K562 (cell line): ENCODE measurements around the gene ZNF74. TPM values are rescaled to one million over a fixed set of nuclear protein-coding genes. Genes with fewer than 3 reads are reported as not detected.

ENCODE experiments used
- BCOR ChIP-seq: fragments of 450-650 bp; IDR thresholded peaks from 2 replicates; pipeline ENCODE4 v1.6.1; 2016
- GATAD2B ChIP-seq: fragments of 450-650 bp; IDR thresholded peaks from 2 replicates; pipeline ENCODE4 v1.6.1; 2017; ENCODE audit warnings: mild to moderate bottlenecking, borderline replicate concordance
- HBP1 ChIP-seq: fragments of 450-650 bp; formaldehyde crosslinking; IDR thresholded peaks from 2 replicates; pipeline ENCODE4 v1.4.0; 2022; ENCODE audit warnings: missing genetic modification characterization
- HOMEZ ChIP-seq: fragments of 250-450 bp; sonication (Bioruptor Pico); IDR thresholded peaks from 2 replicates; pipeline ENCODE4 v1.4.0; 2020; ENCODE audit warnings: mild to moderate bottlenecking, moderate library complexity
- MLX ChIP-seq, 2 experiments: fragments of 450-650 bp in 1 of 2; sonication (generic) in 1 of 2; formaldehyde crosslinking; conservative IDR thresholded peaks; 2 replicates each; pipeline versions ENCODE4 v1.4.0 to v1.8.1; 2020 to 2022; ENCODE audit warnings: mild to moderate bottlenecking in 1 of 2, missing genetic modification reagents in 1 of 2
- OTX1 ChIP-seq: fragments of 450-650 bp; formaldehyde crosslinking; IDR thresholded peaks from 2 replicates; pipeline ENCODE4 v1.4.0; 2022; ENCODE audit warnings: mild to moderate bottlenecking
- RB1 ChIP-seq: fragments of 450-650 bp; IDR thresholded peaks from 2 replicates; pipeline ENCODE4 v1.6.1; 2017; ENCODE audit warnings: low read depth, mild to moderate bottlenecking
- SIX5 ChIP-seq, 2 experiments: IDR thresholded peaks; 2 replicates each; pipeline ENCODE4 v1.6.1; 2011; ENCODE audit warnings: low read length in 2 of 2, borderline replicate concordance in 1 of 2, low read depth in 1 of 2, mild to moderate bottlenecking in 1 of 2, moderate library complexity in 1 of 2; ENCODE audit not compliant: insufficient read depth in 1 of 2
- ZBTB7A ChIP-seq: IDR thresholded peaks from 2 replicates; pipeline ENCODE4 v1.6.1; 2011; ENCODE audit warnings: low read depth, mild to moderate bottlenecking, low read length, moderate library complexity, borderline replicate concordance; ENCODE audit not compliant: control insufficient read depth
- ZNF133 ChIP-seq: fragments of 250-450 bp; sonication (Bioruptor Pico); IDR thresholded peaks from 2 replicates; pipeline ENCODE4 v1.4.0; 2020; ENCODE audit warnings: mild to moderate bottlenecking
- ZNF165 ChIP-seq: fragments of 250-450 bp; sonication (Bioruptor Pico); IDR thresholded peaks from 2 replicates; pipeline ENCODE4 v1.4.0; 2020; ENCODE audit warnings: borderline replicate concordance
- ZNF431 ChIP-seq: sonication (generic); formaldehyde crosslinking; IDR thresholded peaks from 2 replicates; pipeline ENCODE4 v1.8.0; 2022; ENCODE audit warnings: mild to moderate bottlenecking, missing genetic modification reagents
- ZNF668 ChIP-seq: fragments of 250-450 bp; sonication (Bioruptor Pico); IDR thresholded peaks from 2 replicates; pipeline ENCODE4 v1.8.0; 2022; ENCODE audit warnings: mild to moderate bottlenecking, inconsistent platforms
- ZNF707 ChIP-seq: fragments of 250-450 bp; sonication (Bioruptor Pico); conservative IDR thresholded peaks from 2 replicates; pipeline ENCODE4 v1.8.0; 2022; ENCODE audit warnings: inconsistent platforms, mild to moderate bottlenecking, moderate library complexity
- ZNF785 ChIP-seq: fragments of 250-450 bp; sonication (Bioruptor Pico); IDR thresholded peaks from 2 replicates; pipeline ENCODE4 v1.4.0; 2020; ENCODE audit warnings: mild to moderate bottlenecking
- polyA plus RNA-seq, 8 experiments: library from polyadenylated mRNA; depleted of rRNA in 4 of 8; stranded (reverse) in 5 of 8; unstranded in 3 of 8; fragments of >200 nt; fragmentation: Nextera tagmentation in 2 of 8; fragmentation: Illumina TruSeq in 1 of 8; extraction: Ambion mirVana in 2 of 8; extraction: Trizol in 1 of 8; gene quantifications; 2 replicates each; pipeline versions ENCODE4 v1.2.1 to v1.2.3, GENCODE V29; 2011 to 2014; ENCODE audit warnings: inconsistent platforms in 1 of 8, missing spikeins in 1 of 8
- total RNA-seq, 7 experiments: library from RNA; depleted of rRNA in 6 of 7; stranded (reverse); fragments of >200 nt in 6 of 7; fragmentation: Illumina TruSeq in 2 of 7; extraction: Trizol in 2 of 7; gene quantifications; 2 replicates each; pipeline versions ENCODE4 v1.2.1 to v1.2.3, GENCODE V29; 2011 to 2021; ENCODE audit warnings: low replicate concordance in 1 of 7
- TF ChIP-seq, protein P1 (sequence below), 3 experiments: fragments of 200-800 bp in 1 of 3; fragments of 250-450 bp in 1 of 3; fragments of 450-650 bp in 1 of 3; sonication (Bioruptor Pico) in 1 of 3; sonication (Bioruptor generic) in 1 of 3; formaldehyde crosslinking in 1 of 3; IDR thresholded peaks; 2 replicates each; pipeline versions ENCODE4 v1.6.1 to v1.8.0; 2016 to 2022; ENCODE audit warnings: mild to moderate bottlenecking in 2 of 3, missing genetic modification characterization in 2 of 3, missing compliant biosample characterization in 1 of 3, moderate library complexity in 1 of 3
- TF ChIP-seq, protein P2 (sequence below): fragments of 450-650 bp; formaldehyde crosslinking; IDR thresholded peaks from 2 replicates; pipeline ENCODE4 v1.4.0; 2020; ENCODE audit warnings: mild to moderate bottlenecking, moderate library complexity

Gene ZNF74
- total and polyA plus RNA-seq, 9 of the 15 experiments (the other 6 are each of a cell fraction or from before 2014, with no cell fraction given), result 2.4 to 53.5 (median 31.5) TPM

GRCh38 chr22:20414450-20414849 is 20.5 kb downstream of the ZNF74 start (continued):
- TF ChIP-seq HOMEZ (CRISPR knock-in tag) (0 out of 2 replicates have a peak, but pooled peaks have one; percentile 26), ZNF133 (CRISPR knock-in tag) (0 out of 2 replicates have a peak, but pooled peaks have one; percentile 59), ZNF431 (peak; percentile 38; the same call in 1 of the 2 replicates), ZNF785 (CRISPR knock-in tag) (0 out of 2 replicates have a peak, but pooled peaks have one; percentile 18), GATAD2B (no peak), ZNF707 (CRISPR knock-in tag) (0 out of 2 replicates have a peak, but pooled peaks have one; percentile 45), SIX5 (IDR thresholded peaks at IDR 0.05; ENCODE audit: borderline replicate concordance in 1 of 2, insufficient read depth in 1 of 2, low read depth in 1 of 2, low read length in 2 of 2) (no peak), ZNF668 (CRISPR knock-in tag) (0 out of 2 replicates have a peak, but pooled peaks have one; percentile 35), ZBTB7A (0 out of 2 replicates have a peak, but pooled peaks have one; percentile 14), ZNF165 (CRISPR knock-in tag) (0 out of 2 replicates have a peak, but pooled peaks have one; percentile 63), MLX (CRISPR knock-in tag; conservative IDR thresholded peaks at IDR 0.05) (peak in 1 of 2 experiments; percentile 74; a peak in 2 of 4 replicates), BCOR (0 out of 2 replicates have a peak, but pooled peaks have one; percentile 8), OTX1 (CRISPR knock-in tag) (0 out of 2 replicates have a peak, but pooled peaks have one; percentile 67), HBP1 (CRISPR knock-in tag) (peak; percentile 34; the same call in 1 of the 2 replicates), RB1 (0 out of 2 replicates have a peak, but pooled peaks have one; percentile 22)
- TF ChIP-seq, protein P1, sequence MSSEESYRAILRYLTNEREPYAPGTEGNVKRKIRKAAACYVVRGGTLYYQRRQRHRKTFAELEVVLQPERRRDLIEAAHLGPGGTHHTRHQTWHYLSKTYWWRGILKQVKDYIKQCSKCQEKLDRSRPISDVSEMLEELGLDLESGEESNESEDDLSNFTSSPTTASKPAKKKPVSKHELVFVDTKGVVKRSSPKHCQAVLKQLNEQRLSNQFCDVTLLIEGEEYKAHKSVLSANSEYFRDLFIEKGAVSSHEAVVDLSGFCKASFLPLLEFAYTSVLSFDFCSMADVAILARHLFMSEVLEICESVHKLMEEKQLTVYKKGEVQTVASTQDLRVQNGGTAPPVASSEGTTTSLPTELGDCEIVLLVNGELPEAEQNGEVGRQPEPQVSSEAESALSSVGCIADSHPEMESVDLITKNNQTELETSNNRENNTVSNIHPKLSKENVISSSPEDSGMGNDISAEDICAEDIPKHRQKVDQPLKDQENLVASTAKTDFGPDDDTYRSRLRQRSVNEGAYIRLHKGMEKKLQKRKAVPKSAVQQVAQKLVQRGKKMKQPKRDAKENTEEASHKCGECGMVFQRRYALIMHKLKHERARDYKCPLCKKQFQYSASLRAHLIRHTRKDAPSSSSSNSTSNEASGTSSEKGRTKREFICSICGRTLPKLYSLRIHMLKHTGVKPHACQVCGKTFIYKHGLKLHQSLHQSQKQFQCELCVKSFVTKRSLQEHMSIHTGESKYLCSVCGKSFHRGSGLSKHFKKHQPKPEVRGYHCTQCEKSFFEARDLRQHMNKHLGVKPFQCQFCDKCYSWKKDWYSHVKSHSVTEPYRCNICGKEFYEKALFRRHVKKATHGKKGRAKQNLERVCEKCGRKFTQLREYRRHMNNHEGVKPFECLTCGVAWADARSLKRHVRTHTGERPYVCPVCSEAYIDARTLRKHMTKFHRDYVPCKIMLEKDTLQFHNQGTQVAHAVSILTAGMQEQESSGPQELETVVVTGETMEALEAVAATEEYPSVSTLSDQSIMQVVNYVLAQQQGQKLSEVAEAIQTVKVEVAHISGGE (CRISPR knock-in tag; IDR thresholded peaks at IDR 0.05), result peak in 1 of 3 experiments; percentile 45; a peak in 1 of 6 replicates
- TF ChIP-seq, protein P2, sequence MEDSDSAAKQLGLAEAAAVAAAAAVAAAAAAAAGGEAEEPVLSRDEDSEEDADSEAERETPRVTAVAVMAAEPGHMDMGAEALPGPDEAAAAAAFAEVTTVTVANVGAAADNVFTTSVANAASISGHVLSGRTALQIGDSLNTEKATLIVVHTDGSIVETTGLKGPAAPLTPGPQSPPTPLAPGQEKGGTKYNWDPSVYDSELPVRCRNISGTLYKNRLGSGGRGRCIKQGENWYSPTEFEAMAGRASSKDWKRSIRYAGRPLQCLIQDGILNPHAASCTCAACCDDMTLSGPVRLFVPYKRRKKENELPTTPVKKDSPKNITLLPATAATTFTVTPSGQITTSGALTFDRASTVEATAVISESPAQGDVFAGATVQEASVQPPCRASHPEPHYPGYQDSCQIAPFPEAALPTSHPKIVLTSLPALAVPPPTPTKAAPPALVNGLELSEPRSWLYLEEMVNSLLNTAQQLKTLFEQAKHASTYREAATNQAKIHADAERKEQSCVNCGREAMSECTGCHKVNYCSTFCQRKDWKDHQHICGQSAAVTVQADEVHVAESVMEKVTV (CRISPR knock-in tag), result 0 out of 2 replicates have a peak, but pooled peaks have one; percentile 23
